GM10847 (cell line): ENCODE measurements around the gene ERICH3.

ENCODE experiments used
- POLR2A ChIP-seq: IDR thresholded peaks from 2 replicates; pipeline ENCODE4 v1.6.1; 2011; ENCODE audit not compliant: insufficient read length; ENCODE audit errors: extremely low read depth

The ERICH3 gene

GRCh38 chr1:74629283-74629682 lies 44.3 kb downstream of the ERICH3 start:
- no peak for TF ChIP-seq POLR2A

GRCh38 chr1:74623716-74624115 lies 49.9 kb downstream of the ERICH3 start:
- TF ChIP-seq POLR2A, result no peak

GRCh38 chr1:74620242-74620641 lies 53.4 kb downstream of the ERICH3 start:
- no peak for TF ChIP-seq POLR2A

- no peak for TF ChIP-seq POLR2A
These were observed 54.6 kb downstream of the ERICH3 start for GRCh38 chr1:74618974-74619373.

- TF ChIP-seq POLR2A, result no peak
These were observed 59.7 kb downstream of the ERICH3 start for GRCh38 chr1:74613894-74614293.

- no peak for TF ChIP-seq POLR2A
These were observed 61.7 kb downstream of the ERICH3 start for GRCh38 chr1:74611887-74612286.

- no peak for TF ChIP-seq POLR2A
These were observed 62.6 kb downstream of the ERICH3 start for GRCh38 chr1:74610961-74611360.

- TF ChIP-seq POLR2A, result no peak
These were observed 63.7 kb downstream of the ERICH3 start for GRCh38 chr1:74609810-74610371.

GRCh38 chr1:74596717-74597116 lies 76.9 kb downstream of the ERICH3 start:
- TF ChIP-seq POLR2A, result no peak

GRCh38 chr1:74593887-74594866 lies 79.4 kb downstream of the ERICH3 start:
- no peak for TF ChIP-seq POLR2A

GRCh38 chr1:74592580-74593355 lies 80.8 kb downstream of the ERICH3 start:
- no peak for TF ChIP-seq POLR2A

GRCh38 chr1:74591949-74592348 lies 81.6 kb downstream of the ERICH3 start:
- no peak for TF ChIP-seq POLR2A

GRCh38 chr1:74590288-74590687 lies 83.3 kb downstream of the ERICH3 start:
- TF ChIP-seq POLR2A, result no peak

- no peak for TF ChIP-seq POLR2A
These were observed 85.7 kb downstream of the ERICH3 start for GRCh38 chr1:74587888-74588287.

GRCh38 chr1:74586253-74586897 lies 87.2 kb downstream of the ERICH3 start:
- TF ChIP-seq POLR2A, result no peak

- TF ChIP-seq POLR2A, result no peak
These were observed 89.4 kb downstream of the ERICH3 start for GRCh38 chr1:74584185-74584584.

GRCh38 chr1:74583397-74583796 lies 90.2 kb downstream of the ERICH3 start:
- TF ChIP-seq POLR2A, result no peak
